Measurements from ENCODE around the gene RIPOR2. TPM values are rescaled to one million over a fixed set of nuclear protein-coding genes. Genes with fewer than 3 reads are reported as not detected.

RIPOR2 gene
- total RNA-seq, 1 experiment from 2014 or later = 5.0 TPM

- peaks cover 17 to 19% of the 10 kb centered on the region in 2 experiments for H3K4me1 Mint-ChIP-seq
These were observed 67.0 kb downstream of the RIPOR2 start for GRCh38 chr6:24868765-24869164.

More at GRCh38 chr6:24868765-24869164, 67.0 kb downstream of the RIPOR2 start:
- Histone ChIP-seq H4K8ac (replicated peaks; ENCODE audit: insufficient read length, low read depth, low read length) (no peak overlapping the region), H2AK5ac (ENCODE audit: insufficient read length, low read length) (no peak overlapping the region), H3K23ac (ENCODE audit: insufficient read length, low read depth, low read length) (no peak overlapping the region), H3K27me3 (ENCODE audit: insufficient read depth, low read length) (no peaks in the 10 kb centered on the region), H3K79me1 (ENCODE audit: insufficient read depth, low read depth, low read length, poor library complexity, severe bottlenecking) (no peaks in the 10 kb centered on the region), H3K14ac (ENCODE audit: insufficient read depth, low read length) (no peak overlapping the region), H3K4ac (ENCODE audit: low read depth, low read length) (no peak overlapping the region), H3T11ph (ENCODE audit: low read length) (no peak overlapping the region), H3K4me2 (ENCODE audit: insufficient read depth, insufficient read length, low read length) (no peak overlapping the region), H3K4me1 (ENCODE audit: insufficient read depth, low read length) (peaks cover 5% of the 10 kb centered on the region; the same call in 1 of the 2 replicates), H2AFZ (ENCODE audit: low read length) (no peak overlapping the region), H3K9ac (ENCODE audit: extremely low read depth, insufficient read length, low read length) (no peak overlapping the region), H4K20me1 (ENCODE audit: control insufficient read depth, insufficient read depth, insufficient read length) (no peaks in the 10 kb centered on the region), H2BK20ac (ENCODE audit: low read depth, low read length, poor library complexity, severe bottlenecking) (no peak overlapping the region), H3K23me2 (ENCODE audit: insufficient read length, low read depth, low read length, poor library complexity, severe bottlenecking) (no peaks in the 10 kb centered on the region), H3K9me3 (ENCODE audit: control insufficient read depth, low read depth, low read length) (no peaks in the 10 kb centered on the region), H2BK15ac (ENCODE audit: low read depth, low read length) (no peak overlapping the region), H4K91ac (ENCODE audit: insufficient read length, low read depth, low read length) (no peak overlapping the region), H2BK5ac (ENCODE audit: insufficient read length, low read length) (no peak overlapping the region), H3K56ac (ENCODE audit: insufficient read length, low read depth, low read length) (no peak overlapping the region), H3K27ac (ENCODE audit: insufficient read length, low read depth, low read length) (no peak overlapping the region), H3K79me2 (ENCODE audit: insufficient read depth, low read length) (0 out of 2 replicates have a peak, but pooled peaks cover 2% of the 10 kb centered on the region), H4K5ac (ENCODE audit: insufficient read length, low read depth, low read length) (no peak overlapping the region), H3K18ac (ENCODE audit: insufficient read length, low read depth, low read length) (no peak overlapping the region), H2BK12ac (ENCODE audit: insufficient read length, low read depth, low read length) (no peak overlapping the region), H2BK120ac (ENCODE audit: low read depth, low read length, poor library complexity, severe bottlenecking) (no peak overlapping the region)
- H3K27ac Mint-ChIP-seq = peak overlapping the region in 1 of 3 experiments; percentile 11; a peak in 1 of 7 replicates
- DNase-seq = no peak
- H3K27me3 Mint-ChIP-seq (ENCODE audit: low read depth) = no peaks in the 10 kb centered on the region
- no peaks in the 10 kb centered on the region for H3K9me3 Mint-ChIP-seq
- H3K36me3 Mint-ChIP-seq (ENCODE audit: insufficient read depth in 1 of 3, low read depth in 3 of 3) = peaks cover 12 to 17% (median 13%) of the 10 kb centered on the region in 3 experiments; a peak in 4 of 7 replicates
- TF ChIP-seq CTCF (conservative IDR thresholded peaks at IDR 0.05) = no peak
- WGBS (ENCODE audit: extremely low coverage, insufficient read length, low lambda C conversion rate) = no CpG with 5 or more reads among the region's 4 CpGs
- no peak overlapping the region for H3K4me3 Mint-ChIP-seq

Measured in H9 (cell line).